HG03060 (cell line): ENCODE data around the gene ATAD2B.
"Not testable (repeated sequence)": the region's sequence is repeated elsewhere in the genome, so short reads cannot be mapped to it uniquely, and the experiment has no call there.

Experiments used
- ATAC-seq: cut with Tn5 transposase; IDR thresholded peaks from one replicate; pipeline ENCODE4 v1.9.1; 2021; ENCODE audit warnings: low read depth, moderate number of reproducible peaks; ENCODE audit not compliant: unreplicated experiment

ATAD2B gene

GRCh38 chr2:23801396-23801795 is 125.5 kb downstream of the ATAD2B start:
- no peak for ATAC-seq

GRCh38 chr2:23794234-23794633 is 132.7 kb downstream of the ATAD2B start:
- no peak for ATAC-seq

- ATAC-seq: no peak
These were observed 133.4 kb downstream of the ATAD2B start for GRCh38 chr2:23793476-23793875.

GRCh38 chr2:23791030-23791429 is 135.9 kb downstream of the ATAD2B start:
- no peak for ATAC-seq

- no peak for ATAC-seq
These were observed 137.9 kb downstream of the ATAD2B start for GRCh38 chr2:23789012-23789411.

GRCh38 chr2:23788100-23788499 is 138.8 kb downstream of the ATAD2B start:
- ATAC-seq: no peak

- no peak for ATAC-seq
These were observed 142.0 kb downstream of the ATAD2B start for GRCh38 chr2:23784971-23785370.

GRCh38 chr2:23782646-23783045 is 144.3 kb downstream of the ATAD2B start:
- ATAC-seq: no peak

GRCh38 chr2:23782126-23782525 is 144.8 kb downstream of the ATAD2B start:
- ATAC-seq: no peak

- not testable (repeated sequence) for ATAC-seq
These were observed 146.5 kb downstream of the ATAD2B start for GRCh38 chr2:23780465-23780864.

GRCh38 chr2:23777826-23778225 is 149.1 kb downstream of the ATAD2B start:
- no peak for ATAC-seq

GRCh38 chr2:23776021-23776420 is 150.9 kb downstream of the ATAD2B start:
- ATAC-seq: no peak

- no peak for ATAC-seq
These were observed 154.2 kb downstream of the ATAD2B start for GRCh38 chr2:23772684-23773083.

GRCh38 chr2:23772056-23772455 is 154.9 kb downstream of the ATAD2B start:
- no peak for ATAC-seq

GRCh38 chr2:23769364-23769763 is 157.6 kb downstream of the ATAD2B start:
- no peak for ATAC-seq

GRCh38 chr2:23767876-23768621 is 158.9 kb downstream of the ATAD2B start:
- no peak for ATAC-seq

- ATAC-seq: no peak
These were observed 164.8 kb downstream of the ATAD2B start for GRCh38 chr2:23762141-23762540.

GRCh38 chr2:23761638-23762037 is 165.3 kb downstream of the ATAD2B start:
- ATAC-seq: no peak

GRCh38 chr2:23760736-23761135 is 166.2 kb downstream of the ATAD2B start:
- no peak for ATAC-seq

- no peak for ATAC-seq
These were observed 169.1 kb downstream of the ATAD2B start for GRCh38 chr2:23757686-23758433.

- ATAC-seq: no peak
These were observed 170.2 kb downstream of the ATAD2B start for GRCh38 chr2:23756593-23757292.
